Measurements from ENCODE around the gene PLCH2. TPM values are rescaled to one million over a fixed set of nuclear protein-coding genes. Genes with fewer than 3 reads are reported as not detected.

The PLCH2 gene
- total and polyA plus RNA-seq, 9 of the 15 experiments (the other 6 are each of a cell fraction or from before 2014, with no cell fraction given): 0.16 TPM; not detected in 8

DNA sequence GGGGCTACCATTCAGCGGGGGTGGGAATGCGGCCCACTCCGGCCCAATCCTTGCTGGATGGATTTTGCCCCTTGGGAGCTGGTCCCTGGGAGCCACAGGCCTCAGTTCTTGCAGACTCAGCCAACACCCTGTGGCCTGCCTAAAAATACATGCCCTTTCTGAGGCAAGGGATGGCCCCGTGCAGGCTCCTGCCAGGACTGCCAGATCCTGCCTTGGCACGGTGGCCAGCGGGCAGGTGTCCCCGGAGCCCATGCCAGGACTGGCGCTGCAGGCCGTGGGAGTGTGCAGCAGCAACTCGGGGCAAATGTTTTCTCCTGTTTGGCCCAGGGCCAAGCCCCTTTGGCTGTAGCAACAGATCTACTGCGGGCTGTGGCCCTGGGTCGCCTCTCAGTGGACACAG, 51.9 kb downstream of the PLCH2 start:
- H3K4me1 ChIP-seq (replicated peaks in 1 of 2; ENCODE audit: control insufficient read depth in 2 of 2, insufficient read depth in 2 of 2, low read length in 2 of 2): peaks cover 24 to 92% of the 10 kb centered on the region in 2 experiments; a peak in 4 of 5 replicates
- no peaks in the 10 kb centered on the region for H3K9me3 ChIP-seq (replicated peaks; ENCODE audit: control insufficient read depth, insufficient read depth, low read depth, low read length)
- ATAC-seq (no peak), DNase-seq (ENCODE audit: extremely low read depth in 1 of 4, low spot score in 3 of 4) (peak in 1 of 4 experiments; percentile 31), FAIRE-seq (no peak)
- BruUV-seq (replicated peaks): no TSS peak
- in situ Hi-C loops (cut with MboI): loop anchor here (25.0 kb wide), 1 partner anchor 341 kb away; the partner anchor contains the start of gene FAAP20
- intact Hi-C loops (cut with micrococcal nuclease): no loop called here
- peaks cover 35% of the 10 kb centered on the region for H4K20me1 ChIP-seq (replicated peaks; ENCODE audit: control insufficient read depth, insufficient read depth, low read length)
- WGBS (ENCODE audit: insufficient coverage, low coverage, missing lambda C conversion rate): 51% methylated on average over 12 of the region's 12 CpGs
- POLR2A ChIA-PET: no interaction called here
- TF ChIP-seq CAMTA2 (CRISPR knock-in tag; conservative IDR thresholded peaks at IDR 0.05) (no peak), NFIC (IDR thresholded peaks at IDR 0.05) (peak; percentile 92)
- no peak overlapping the region for H3K27ac ChIP-seq (ENCODE audit: extremely low read depth, low read depth, low read length)
- H3K9me1 ChIP-seq (ENCODE audit: control insufficient read depth, insufficient read depth, low read length): peaks cover 13% of the 10 kb centered on the region
- H2AFZ ChIP-seq (ENCODE audit: low read depth, low read length): no peak overlapping the region
- no peak overlapping the region for H3K4me3 ChIP-seq
- H3K9ac ChIP-seq (ENCODE audit: insufficient read depth in 1 of 2, low read depth in 2 of 2, low read length in 2 of 2): peak overlapping the region in 1 of 2 experiments; percentile 47; a peak in 2 of 4 replicates
- no peak overlapping the region for H3K4me2 ChIP-seq (ENCODE audit: insufficient read depth, low read length)
- H3K36me3 ChIP-seq (ENCODE audit: control insufficient read depth, insufficient read depth, low read length): peaks cover 21% of the 10 kb centered on the region
- H3K79me2 ChIP-seq (ENCODE audit: control insufficient read depth, insufficient read depth, low read length): peaks cover 31% of the 10 kb centered on the region
- CTCF ChIA-PET (ENCODE audit: low intra/inter-chr PET ratio): no interaction called here
- peaks cover 34 to 38% of the 10 kb centered on the region in 2 experiments; a peak in 4 of 5 replicates for H3K27me3 ChIP-seq (ENCODE audit: control insufficient read depth in 2 of 2, insufficient read depth in 2 of 2, low read length in 2 of 2)

DNA sequence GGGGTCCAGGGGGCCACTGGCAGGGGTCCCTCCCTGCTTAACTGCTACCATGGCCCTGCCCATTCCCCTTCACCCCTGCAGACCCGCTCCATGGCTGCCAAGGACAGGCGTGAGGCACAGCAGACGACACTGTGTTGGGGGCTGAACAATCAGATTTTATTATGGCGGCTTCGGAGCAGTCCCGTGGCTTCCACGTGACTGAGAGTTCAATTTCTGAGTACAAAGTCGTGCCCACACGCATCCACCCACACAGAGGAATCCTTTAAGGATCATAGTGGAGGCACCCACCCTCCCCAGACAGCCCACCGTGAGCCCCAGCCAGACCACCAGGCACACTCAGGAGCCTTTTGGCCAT, 52.5 kb downstream of the PLCH2 start:
- CTCF ChIA-PET (ENCODE audit: low intra/inter-chr PET ratio): no interaction called here

More for the DNA sequence above, 52.5 kb downstream of the PLCH2 start:
- ATAC-seq (no peak), FAIRE-seq (no peak), DNase-seq (ENCODE audit: extremely low read depth in 1 of 4, low spot score in 3 of 4) (no peak)
- Histone ChIP-seq H3K79me2 (ENCODE audit: control insufficient read depth, insufficient read depth, low read length) (peaks cover 25% of the 10 kb centered on the region), H2AFZ (ENCODE audit: low read depth, low read length) (0 out of 2 replicates have a peak overlapping the region, but pooled peaks have one; percentile 72), H3K27me3 (ENCODE audit: control insufficient read depth in 2 of 2, insufficient read depth in 2 of 2, low read length in 2 of 2) (peaks cover 36 to 42% of the 10 kb centered on the region in 2 experiments; a peak in 4 of 5 replicates), H3K4me2 (ENCODE audit: insufficient read depth, low read length) (no peak overlapping the region), H3K4me1 (replicated peaks in 1 of 2; ENCODE audit: control insufficient read depth in 2 of 2, insufficient read depth in 2 of 2, low read length in 2 of 2) (peaks cover 23 to 87% of the 10 kb centered on the region in 2 experiments; a peak in 4 of 5 replicates), H3K9ac (ENCODE audit: insufficient read depth in 1 of 2, low read depth in 2 of 2, low read length in 2 of 2) (0 out of 4 replicates have a peak overlapping the region, but pooled peaks of 1 of the 2 experiments have one; percentile 65), H3K9me1 (ENCODE audit: control insufficient read depth, insufficient read depth, low read length) (peaks cover 13% of the 10 kb centered on the region), H3K36me3 (ENCODE audit: control insufficient read depth, insufficient read depth, low read length) (peaks cover 15% of the 10 kb centered on the region; the same call in 1 of the 3 replicates), H3K9me3 (replicated peaks; ENCODE audit: control insufficient read depth, insufficient read depth, low read depth, low read length) (no peaks in the 10 kb centered on the region), H4K20me1 (replicated peaks; ENCODE audit: control insufficient read depth, insufficient read depth, low read length) (peaks cover 34% of the 10 kb centered on the region), H3K27ac (ENCODE audit: extremely low read depth, low read depth, low read length) (no peak overlapping the region), H3K4me3 (no peak overlapping the region)
- POLR2A ChIA-PET: interaction anchor here (0.9 to 1.1 kb wide), 2 partner anchors 10 to 16 kb away, joined by 3 read pairs; no protein-coding TSS in a partner anchor
- in situ Hi-C loops (cut with MboI) (loop anchor here (25.0 kb wide), 1 partner anchor 341 kb away; the partner anchor contains the start of gene FAAP20), intact Hi-C loops (cut with micrococcal nuclease) (no loop called here)
- no TSS peak for BruUV-seq (replicated peaks)
- WGBS (ENCODE audit: insufficient coverage, low coverage, missing lambda C conversion rate): 29% methylated on average over 10 of the region's 10 CpGs
- TF ChIP-seq NONO (IDR thresholded peaks at IDR 0.05; ENCODE audit: low read depth in 2 of 2, low read length in 1 of 2) (no peak), NCOA6 (IDR thresholded peaks at IDR 0.05) (no peak), SETDB1 (IDR thresholded peaks at IDR 0.05; ENCODE audit: low read length) (no peak), E2F6 (IDR thresholded peaks at IDR 0.05; ENCODE audit: borderline replicate concordance in 1 of 2, extremely low read depth in 1 of 2, insufficient read depth in 1 of 2, insufficient read length in 1 of 2, low read depth in 1 of 2, low read length in 1 of 2, poor library complexity in 1 of 2, severe bottlenecking in 1 of 2) (peak in 1 of 2 experiments; percentile 8)
